Activated T-cell treated with anti-CD3 and anti-CD28 coated beads, Interleukin-2, amount 50 U/mL, for 72 hours (primary cell): Measurements from ENCODE around the gene KLK4. TPM values are rescaled to one million over a fixed set of nuclear protein-coding genes. Genes with fewer than 3 reads are reported as not detected.

Source experiments
- ATAC-seq, 2 donors: fragments of 150-1000 bp; cut with Tn5 transposase; replicated peaks in 1 of 2; 2 replicates each; pipeline ENCODE4 v1.10.0; 2021; ENCODE audit warnings: moderate library complexity in 2 of 2, mild to moderate bottlenecking in 1 of 2
- DNase-seq, 2 donors: peaks; one replicate each; pipeline ENCODE4 v3.0.0; 2021 to 2022; ENCODE audit warnings: mixed read lengths in 1 of 2
- H3K27ac Mint-ChIP-seq: one replicate; pipeline ENCODE4 v1.8.0; 2022; ENCODE audit warnings: mild to moderate bottlenecking, moderate library complexity, mixed read lengths
- H3K27me3 Mint-ChIP-seq: one replicate; pipeline ENCODE4 v1.8.0; 2022; ENCODE audit warnings: low read depth, mixed read lengths
- H3K36me3 Mint-ChIP-seq, 2 donors: one replicate each; pipeline ENCODE4 v1.8.0; 2022; ENCODE audit warnings: mixed read lengths in 2 of 2, mild to moderate bottlenecking in 1 of 2; ENCODE audit not compliant: insufficient read depth in 2 of 2
- H3K4me1 Mint-ChIP-seq: one replicate; pipeline ENCODE4 v1.8.0; 2022; ENCODE audit warnings: low read depth, mixed read lengths
- H3K4me3 Mint-ChIP-seq, 2 donors: one replicate each; pipeline ENCODE4 v1.8.0; 2022; ENCODE audit warnings: mild to moderate bottlenecking in 2 of 2, mixed read lengths in 2 of 2, moderate library complexity in 2 of 2
- H3K9me3 Mint-ChIP-seq, 2 donors: one replicate each; pipeline ENCODE4 v1.8.0; 2022; ENCODE audit warnings: mixed read lengths in 2 of 2
- total RNA-seq, 2 donors: library from RNA; stranded (reverse); gene quantifications; one replicate each; pipeline ENCODE4 v1.2.3, GENCODE V29; 2022

The KLK4 gene, protein sequence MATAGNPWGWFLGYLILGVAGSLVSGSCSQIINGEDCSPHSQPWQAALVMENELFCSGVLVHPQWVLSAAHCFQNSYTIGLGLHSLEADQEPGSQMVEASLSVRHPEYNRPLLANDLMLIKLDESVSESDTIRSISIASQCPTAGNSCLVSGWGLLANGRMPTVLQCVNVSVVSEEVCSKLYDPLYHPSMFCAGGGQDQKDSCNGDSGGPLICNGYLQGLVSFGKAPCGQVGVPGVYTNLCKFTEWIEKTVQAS
- total RNA-seq = not detected

DNA sequence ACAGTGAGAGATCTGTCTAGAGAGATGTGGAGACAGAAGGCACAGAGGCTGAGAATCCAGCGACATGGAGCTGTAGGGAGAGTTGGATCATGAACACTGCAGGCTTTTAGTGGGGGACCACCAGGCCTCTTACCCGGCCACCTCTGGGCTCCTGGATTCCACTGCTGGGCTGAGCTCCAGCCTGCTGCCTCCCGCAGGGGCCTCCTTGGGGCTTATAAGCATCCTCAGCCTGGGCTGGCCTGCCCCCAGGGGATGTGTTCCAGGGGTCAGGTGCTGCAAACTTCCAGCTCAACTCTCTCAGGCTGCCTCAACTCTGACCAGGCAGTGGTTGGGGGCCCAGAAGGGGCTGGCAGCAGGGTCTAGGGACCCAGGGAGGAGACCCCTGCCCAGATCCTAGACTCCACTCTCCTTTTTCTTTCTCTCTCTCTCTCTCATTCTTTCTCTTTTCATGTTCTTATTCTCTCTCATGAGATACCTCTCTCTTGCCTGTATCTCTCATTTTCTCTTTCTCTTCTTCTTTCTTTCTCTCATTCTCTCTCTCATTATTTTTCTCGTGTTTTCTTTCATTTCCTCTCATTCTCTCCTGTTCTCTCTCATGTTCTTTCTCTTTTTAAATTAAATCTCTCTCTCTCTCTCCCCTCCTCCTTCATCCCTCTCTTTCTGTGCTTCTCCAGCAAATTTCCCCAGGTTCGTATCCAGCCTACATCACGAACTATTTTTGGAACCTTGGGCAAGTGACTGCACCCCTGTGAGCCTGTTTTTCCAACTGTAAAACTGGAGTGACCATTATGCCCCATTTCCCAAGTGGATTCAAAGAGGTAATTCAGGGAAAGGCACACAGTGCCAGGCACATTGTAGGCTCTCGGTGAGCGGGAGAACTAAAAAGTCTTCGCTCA is at the start of gene KLK4:
TSS of gene KLK4 (minus strand) at position 190 of the 896 bp plus-strand sequence. CDS start 657 bp downstream, outside the sequence.
- H3K4me1 Mint-ChIP-seq = peaks cover 10% of the 10 kb centered on the region
- no peak within 1 kb of the TSS for H3K27ac Mint-ChIP-seq
- no peaks in the 10 kb centered on the region for H3K27me3 Mint-ChIP-seq
- ATAC-seq (no peak), DNase-seq (no peak)
- H3K9me3 Mint-ChIP-seq = no peaks in the 10 kb centered on the region
- no peaks in the 10 kb centered on the region for H3K36me3 Mint-ChIP-seq
- no peak within 1 kb of the TSS for H3K4me3 Mint-ChIP-seq

DNA sequence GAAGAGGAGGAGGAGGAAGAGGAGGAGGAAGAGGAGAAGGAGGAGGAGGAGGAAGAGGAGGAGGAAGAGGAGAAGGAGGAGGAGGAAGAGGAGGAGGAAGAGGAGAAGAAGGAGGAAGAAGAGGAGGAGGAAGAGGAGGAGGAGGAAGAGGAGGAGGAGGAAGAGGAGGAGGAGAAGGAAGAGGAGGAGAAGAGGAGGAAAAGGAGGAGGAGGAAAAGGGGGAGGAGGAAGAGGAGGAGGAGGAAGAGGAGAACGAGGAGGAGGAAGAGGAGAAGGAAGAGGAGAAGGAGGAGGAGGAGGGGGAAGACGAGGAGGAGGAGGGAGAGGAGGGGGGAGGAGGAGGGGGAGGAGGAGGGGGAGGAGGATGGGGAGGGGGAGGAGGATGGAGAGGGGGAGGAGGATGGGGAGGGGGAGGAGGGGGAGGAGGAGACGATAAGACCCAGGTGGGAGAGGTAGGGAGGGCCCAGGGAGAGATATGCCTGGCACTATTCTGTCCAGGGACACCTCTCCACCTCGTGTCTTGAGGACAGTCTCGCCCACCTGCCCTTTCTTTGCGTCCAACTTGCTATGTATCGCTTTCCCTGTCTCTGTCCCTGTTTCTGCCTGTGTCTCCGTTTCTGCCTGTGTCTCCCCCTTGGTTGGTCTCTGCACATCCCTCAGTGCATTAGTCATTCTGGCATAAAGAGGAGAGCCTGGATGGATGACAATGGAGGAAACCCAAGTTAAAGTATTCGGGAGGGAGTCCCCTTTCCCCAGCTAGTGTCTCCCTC is 48.7 kb upstream of the KLK4 start:
- peaks cover 0 to 3% of the 10 kb centered on the region in 2 donors for H3K36me3 Mint-ChIP-seq
- H3K4me3 Mint-ChIP-seq = no peak overlapping the region
- H3K27ac Mint-ChIP-seq = no peak overlapping the region
- no peaks in the 10 kb centered on the region for H3K4me1 Mint-ChIP-seq
- peaks cover 32% of the 10 kb centered on the region for H3K27me3 Mint-ChIP-seq
- no peak for DNase-seq
- peaks cover 13 to 19% of the 10 kb centered on the region in 2 donors for H3K9me3 Mint-ChIP-seq
- no peak for ATAC-seq

DNA sequence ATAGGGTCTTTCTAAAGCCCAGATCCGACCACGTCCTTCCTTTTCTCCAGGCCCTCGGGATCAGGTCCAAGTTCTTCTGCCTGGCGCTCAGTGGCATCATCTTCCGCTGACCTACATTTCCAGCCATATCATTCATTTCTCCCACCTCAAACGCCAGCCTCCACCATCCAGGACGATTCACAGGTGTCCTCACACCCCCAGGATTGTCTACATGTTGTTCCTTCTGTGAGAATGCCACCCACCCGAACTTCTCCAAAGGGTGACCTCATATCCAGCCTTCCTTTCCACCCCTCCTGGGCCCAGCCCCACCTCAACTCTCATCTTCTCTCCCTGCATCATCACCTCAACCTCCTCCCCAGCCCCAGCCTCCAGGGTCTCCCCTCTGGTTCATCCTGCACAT is 46.4 kb upstream of the KLK4 start:
- Mint-ChIP-seq H3K9me3 (peaks cover 9 to 10% of the 10 kb centered on the region in 2 donors), H3K27me3 (peaks cover 41% of the 10 kb centered on the region), H3K4me3 (no peak overlapping the region), H3K4me1 (no peaks in the 10 kb centered on the region), H3K36me3 (peaks cover 0 to 3% of the 10 kb centered on the region in 2 donors), H3K27ac (no peak overlapping the region)
- no peak for DNase-seq
- no peak for ATAC-seq

DNA sequence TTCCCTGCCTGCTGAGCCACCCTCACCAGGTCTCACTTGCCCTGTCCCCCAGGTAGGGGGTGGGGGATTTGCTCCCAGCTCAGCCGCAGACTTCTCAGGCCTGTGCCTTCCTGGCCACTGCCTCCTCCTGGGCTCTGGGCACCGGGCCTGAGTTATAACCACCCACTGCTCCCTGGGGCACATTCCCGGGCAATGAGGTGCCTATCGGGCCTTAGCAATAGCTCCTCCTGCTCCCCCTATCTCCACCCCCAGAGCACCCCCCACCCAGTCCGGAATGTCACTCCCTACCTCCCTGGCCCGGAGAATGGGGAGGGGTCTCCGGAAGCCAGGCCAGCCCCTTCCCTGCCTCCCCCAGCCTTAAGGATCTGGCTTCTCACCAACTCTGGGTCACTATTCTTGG is 41.7 kb upstream of the KLK4 start, which contains the start of gene KLK5:
TSS of gene KLK5 (minus strand) at position 129 of the 400 bp plus-strand sequence. CDS start 381 bp downstream, outside the sequence.
- Mint-ChIP-seq H3K36me3 (no peaks in the 10 kb centered on the region), H3K9me3 (no peaks in the 10 kb centered on the region), H3K4me1 (no peaks in the 10 kb centered on the region), H3K27me3 (peaks cover 38% of the 10 kb centered on the region), H3K4me3 (no peak within 1 kb of the TSS), H3K27ac (no peak within 1 kb of the TSS)
- DNase-seq = no peak
- no peak for ATAC-seq

DNA sequence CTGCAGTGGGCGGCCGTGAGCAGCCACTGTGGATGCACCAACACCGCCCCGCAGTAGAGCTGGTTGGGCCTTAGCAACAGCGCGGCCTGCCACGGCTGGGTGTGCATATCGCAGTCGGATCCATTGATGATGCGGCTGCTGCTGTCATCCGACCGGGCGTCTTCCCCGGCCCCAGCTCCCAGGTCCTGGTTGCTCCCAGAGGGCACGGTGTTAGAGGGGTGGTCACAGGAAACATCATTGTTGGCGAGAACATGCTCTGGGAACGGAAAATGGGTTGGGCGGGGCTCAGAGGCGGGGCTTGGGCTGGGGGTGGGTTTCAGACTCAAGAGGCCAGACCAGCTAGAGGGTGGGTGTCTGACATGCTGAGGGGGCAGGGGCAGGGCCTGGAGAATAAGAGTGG is 38.7 kb upstream of the KLK4 start:
- H3K27me3 Mint-ChIP-seq = peaks cover 27% of the 10 kb centered on the region
- no peak overlapping the region for H3K4me3 Mint-ChIP-seq
- H3K9me3 Mint-ChIP-seq = no peaks in the 10 kb centered on the region
- H3K27ac Mint-ChIP-seq = no peak overlapping the region
- no peaks in the 10 kb centered on the region for H3K36me3 Mint-ChIP-seq
- H3K4me1 Mint-ChIP-seq = no peaks in the 10 kb centered on the region
- no peak for ATAC-seq
- DNase-seq = no peak

DNA sequence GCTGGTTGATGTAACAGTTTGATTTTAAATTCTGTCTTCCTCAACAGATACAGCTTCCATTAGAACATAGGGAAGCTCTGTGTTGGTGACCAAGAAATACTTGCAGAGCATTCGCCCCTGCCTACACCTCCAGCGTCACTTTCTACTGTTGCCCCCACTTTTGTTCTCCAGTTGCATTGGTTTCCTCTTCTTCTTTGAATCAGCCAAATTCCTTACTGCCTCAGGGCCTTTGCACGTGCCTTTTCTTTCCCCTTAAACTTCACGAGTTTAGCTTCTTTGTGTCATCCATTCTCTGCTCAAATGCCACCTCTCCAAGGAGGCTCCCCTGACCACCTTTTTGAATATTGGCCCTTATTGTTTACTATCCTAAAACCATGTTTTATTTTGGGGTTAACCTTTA is 35.9 kb upstream of the KLK4 start:
- no peak overlapping the region for H3K27ac Mint-ChIP-seq
- peaks cover 24% of the 10 kb centered on the region for H3K27me3 Mint-ChIP-seq
- H3K4me3 Mint-ChIP-seq = no peak overlapping the region
- ATAC-seq (no peak), DNase-seq (no peak)
- no peaks in the 10 kb centered on the region for H3K36me3 Mint-ChIP-seq
- no peaks in the 10 kb centered on the region for H3K9me3 Mint-ChIP-seq
- no peaks in the 10 kb centered on the region for H3K4me1 Mint-ChIP-seq

DNA sequence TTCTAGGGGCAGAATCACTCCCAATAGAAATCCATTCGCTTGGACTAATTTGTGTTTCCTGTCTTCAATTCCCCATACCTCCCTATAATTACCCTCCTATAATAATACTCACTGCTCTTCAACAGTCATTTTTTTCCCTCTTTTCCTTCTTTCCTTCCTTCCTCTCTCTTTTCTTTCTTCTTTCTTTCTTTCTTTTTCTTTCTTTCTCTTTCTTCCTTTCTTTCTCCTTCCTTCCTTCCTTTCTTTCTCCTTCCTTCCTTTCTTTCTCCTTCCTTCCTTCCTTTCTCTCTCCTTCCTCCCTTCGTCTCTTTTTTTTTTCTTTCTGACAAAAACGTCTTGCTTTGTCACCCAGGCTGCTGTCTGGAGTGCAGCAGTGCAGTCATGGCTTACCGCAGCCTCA is 33.6 kb upstream of the KLK4 start:
- H3K27me3 Mint-ChIP-seq = peaks cover 25% of the 10 kb centered on the region
- ATAC-seq = no peak
- H3K9me3 Mint-ChIP-seq = no peaks in the 10 kb centered on the region
- DNase-seq = no peak
- no peaks in the 10 kb centered on the region for H3K36me3 Mint-ChIP-seq
- no peak overlapping the region for H3K27ac Mint-ChIP-seq
- no peak overlapping the region for H3K4me3 Mint-ChIP-seq
- H3K4me1 Mint-ChIP-seq = no peaks in the 10 kb centered on the region

DNA sequence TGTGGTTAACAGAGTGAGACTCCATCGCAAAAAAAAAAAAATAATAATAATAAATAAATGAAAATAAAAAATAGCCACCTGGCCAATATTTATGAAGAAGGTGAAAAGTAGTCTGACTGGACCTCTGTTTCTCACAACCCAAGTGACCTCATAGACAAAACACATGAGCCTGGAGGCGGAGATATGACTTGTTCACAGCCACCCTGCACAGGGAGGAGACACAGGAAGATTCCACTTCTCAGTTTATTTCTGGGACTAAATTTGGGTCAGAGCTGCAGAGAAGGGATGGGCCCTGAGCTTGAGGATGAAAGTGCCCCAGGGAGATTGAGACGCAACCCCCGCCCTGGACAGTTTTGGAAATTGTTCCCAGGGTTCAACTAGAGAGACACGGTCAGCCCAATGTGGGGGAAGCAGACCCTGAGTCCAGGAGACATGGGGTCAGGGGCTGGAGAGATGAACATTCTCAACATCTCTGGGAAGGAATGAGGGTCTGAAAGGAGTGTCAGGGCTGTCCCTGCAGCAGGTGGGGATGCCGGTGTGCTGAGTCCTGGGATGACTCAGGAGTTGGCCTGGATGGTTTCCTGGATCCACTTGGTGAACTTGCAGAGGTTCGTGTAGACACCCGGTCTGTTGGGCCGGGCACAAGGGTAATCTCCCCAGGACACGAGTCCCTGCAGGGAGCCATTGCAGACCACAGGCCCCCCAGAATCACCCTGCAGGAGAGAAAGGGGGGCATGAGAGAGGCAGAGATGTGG is 32.1 kb upstream of the KLK4 start:
- H3K9me3 Mint-ChIP-seq = no peaks in the 10 kb centered on the region
- H3K4me3 Mint-ChIP-seq = no peak overlapping the region
- H3K27ac Mint-ChIP-seq = no peak overlapping the region
- H3K27me3 Mint-ChIP-seq = peaks cover 18% of the 10 kb centered on the region
- DNase-seq (no peak), ATAC-seq (no peak)
- no peaks in the 10 kb centered on the region for H3K4me1 Mint-ChIP-seq
- H3K36me3 Mint-ChIP-seq = no peaks in the 10 kb centered on the region

DNA sequence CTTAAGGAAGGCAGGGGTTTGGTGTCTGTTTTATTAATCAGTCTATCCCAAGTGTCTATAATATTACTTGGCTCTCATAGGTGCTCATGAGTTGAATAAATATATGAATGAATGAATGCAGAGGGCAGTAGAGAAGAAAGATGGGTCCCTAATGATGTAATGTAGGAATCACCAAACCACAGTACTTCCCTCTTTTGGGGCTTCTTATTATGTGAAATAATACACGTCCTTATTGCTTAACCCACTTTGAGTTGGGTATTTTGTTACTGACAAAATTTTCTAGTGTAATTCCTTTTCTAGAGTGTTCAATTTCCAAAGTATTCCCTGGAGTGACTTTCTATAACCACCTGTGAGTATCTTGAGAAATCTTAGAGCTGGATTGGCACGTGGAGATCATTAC is 28.4 kb upstream of the KLK4 start:
- no peak for DNase-seq
- H3K4me3 Mint-ChIP-seq = no peak overlapping the region

DNA sequence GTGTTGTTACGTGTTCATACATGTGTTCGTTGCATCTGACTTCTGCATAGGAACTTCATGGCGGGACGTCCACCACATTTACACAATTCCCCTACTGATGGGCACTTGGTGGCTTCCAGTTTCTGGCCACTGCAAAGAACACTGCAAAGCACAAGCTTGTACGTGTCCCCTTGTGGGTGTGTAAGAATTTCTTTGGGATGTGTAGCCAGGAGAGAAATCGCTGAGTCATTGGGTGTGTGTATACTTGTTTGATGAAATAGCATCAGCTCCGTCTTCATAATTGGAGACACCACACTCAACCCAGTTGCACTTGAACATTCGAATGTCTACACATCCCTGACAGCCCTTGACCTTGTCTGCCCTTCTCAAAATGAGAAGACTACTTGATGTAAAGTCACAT is 22.4 kb upstream of the KLK4 start:
- H3K27me3 Mint-ChIP-seq = peaks cover 38% of the 10 kb centered on the region
- DNase-seq (no peak), ATAC-seq (no peak)
- no peaks in the 10 kb centered on the region for H3K9me3 Mint-ChIP-seq
- H3K36me3 Mint-ChIP-seq = no peaks in the 10 kb centered on the region
- H3K27ac Mint-ChIP-seq = no peak overlapping the region
- no peak overlapping the region for H3K4me3 Mint-ChIP-seq
- H3K4me1 Mint-ChIP-seq = peaks cover 6% of the 10 kb centered on the region

More for the DNA sequence above, 28.4 kb upstream of the KLK4 start:
- Mint-ChIP-seq H3K36me3 (no peaks in the 10 kb centered on the region), H3K27me3 (peaks cover 15% of the 10 kb centered on the region), H3K4me1 (no peaks in the 10 kb centered on the region), H3K9me3 (no peaks in the 10 kb centered on the region), H3K27ac (no peak overlapping the region)
- ATAC-seq = no peak

DNA sequence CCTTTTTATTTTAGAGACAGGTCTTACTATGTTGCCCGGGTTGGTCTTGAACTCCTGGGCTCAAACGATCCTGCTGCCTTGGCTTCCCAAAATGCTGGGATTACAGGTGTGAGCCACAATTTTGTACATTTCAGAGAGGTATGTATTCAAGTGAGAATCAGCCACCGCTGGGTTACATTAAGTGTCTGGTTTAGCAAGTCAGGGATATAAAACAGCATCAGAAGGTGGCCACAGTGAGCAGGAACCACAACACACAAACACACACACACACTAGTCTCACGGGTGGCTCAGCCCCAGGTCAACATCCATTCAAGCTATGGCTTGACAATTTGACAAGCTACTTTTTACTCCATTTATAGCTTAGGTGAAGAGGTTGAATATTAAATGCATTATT is 21.5 kb upstream of the KLK4 start:
- Mint-ChIP-seq H3K27me3 (peaks cover 44% of the 10 kb centered on the region), H3K9me3 (no peaks in the 10 kb centered on the region), H3K27ac (no peak overlapping the region), H3K36me3 (no peaks in the 10 kb centered on the region), H3K4me3 (no peak overlapping the region), H3K4me1 (peaks cover 6% of the 10 kb centered on the region)
- no peak for ATAC-seq
- DNase-seq = no peak

DNA sequence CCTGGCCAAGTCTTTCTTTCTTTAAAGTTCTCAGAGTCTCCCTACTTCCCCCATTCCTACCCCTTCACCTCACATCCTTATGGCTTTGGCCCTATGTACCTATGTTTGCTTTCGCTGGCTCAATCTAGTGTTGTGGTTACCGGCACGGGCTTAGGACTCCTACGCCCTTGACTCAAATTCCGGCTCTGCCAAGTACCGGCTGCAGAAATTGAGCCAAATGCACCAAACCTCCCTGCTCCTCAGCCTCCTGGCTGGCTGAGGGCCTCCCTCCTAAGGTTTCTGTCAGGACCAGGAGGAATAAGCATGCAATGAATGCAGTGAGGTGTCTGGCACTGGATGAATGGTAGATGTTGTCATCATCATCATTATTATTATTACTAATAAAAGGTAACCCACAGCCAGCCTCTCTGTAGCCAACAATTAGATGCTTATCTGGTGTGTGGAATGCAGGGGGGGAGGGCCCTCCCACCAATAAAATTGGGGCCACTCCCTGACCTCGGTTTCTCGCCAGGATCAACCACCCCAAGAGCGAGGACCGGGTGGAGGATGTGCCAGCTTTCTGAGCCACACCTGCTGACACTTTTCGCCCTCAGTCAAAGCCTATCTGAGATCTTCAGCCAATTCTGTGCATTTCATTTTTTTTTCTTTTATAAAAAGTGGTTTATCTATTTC is 21.0 kb upstream of the KLK4 start:
- H3K27me3 Mint-ChIP-seq = peaks cover 49% of the 10 kb centered on the region
- no peaks in the 10 kb centered on the region for H3K36me3 Mint-ChIP-seq
- H3K9me3 Mint-ChIP-seq = no peaks in the 10 kb centered on the region
- no peak for DNase-seq
- H3K4me1 Mint-ChIP-seq = peaks cover 6% of the 10 kb centered on the region
- no peak overlapping the region for H3K27ac Mint-ChIP-seq
- no peak for ATAC-seq
- no peak overlapping the region for H3K4me3 Mint-ChIP-seq
